ENCODE results near the gene RPL22.

The RPL22 gene

DNA sequence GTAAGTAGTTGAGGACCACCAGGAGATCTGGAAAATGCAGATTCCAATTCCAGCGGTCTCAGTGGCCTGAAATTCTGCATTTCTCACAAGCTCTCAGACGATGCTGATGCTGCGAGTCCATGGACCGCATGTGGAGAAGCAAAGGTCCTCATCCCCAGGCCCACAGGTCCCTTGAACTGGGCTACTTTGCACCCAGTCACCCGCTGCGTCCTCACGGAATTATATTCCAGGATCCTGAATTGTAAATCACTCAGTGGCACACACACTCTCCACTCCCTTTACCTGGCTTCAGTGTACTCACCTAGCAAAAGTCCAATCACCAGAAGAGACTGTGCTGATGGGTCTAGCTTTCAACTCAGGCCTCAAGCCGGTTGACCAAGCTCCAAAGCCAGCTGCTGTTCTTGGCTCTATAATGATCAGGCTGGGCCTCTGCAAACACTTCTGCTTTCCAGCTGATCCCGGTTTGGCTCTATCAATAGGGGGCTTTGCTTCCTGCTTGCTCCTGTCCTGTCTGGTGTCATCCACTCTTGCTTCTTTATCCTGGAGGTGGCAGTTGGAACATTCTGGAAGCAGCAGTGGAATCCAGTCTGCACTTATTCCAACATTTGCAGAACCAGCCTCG, 904 bp upstream of the RPL22 start:
- no peak for DNase-seq

DNA sequence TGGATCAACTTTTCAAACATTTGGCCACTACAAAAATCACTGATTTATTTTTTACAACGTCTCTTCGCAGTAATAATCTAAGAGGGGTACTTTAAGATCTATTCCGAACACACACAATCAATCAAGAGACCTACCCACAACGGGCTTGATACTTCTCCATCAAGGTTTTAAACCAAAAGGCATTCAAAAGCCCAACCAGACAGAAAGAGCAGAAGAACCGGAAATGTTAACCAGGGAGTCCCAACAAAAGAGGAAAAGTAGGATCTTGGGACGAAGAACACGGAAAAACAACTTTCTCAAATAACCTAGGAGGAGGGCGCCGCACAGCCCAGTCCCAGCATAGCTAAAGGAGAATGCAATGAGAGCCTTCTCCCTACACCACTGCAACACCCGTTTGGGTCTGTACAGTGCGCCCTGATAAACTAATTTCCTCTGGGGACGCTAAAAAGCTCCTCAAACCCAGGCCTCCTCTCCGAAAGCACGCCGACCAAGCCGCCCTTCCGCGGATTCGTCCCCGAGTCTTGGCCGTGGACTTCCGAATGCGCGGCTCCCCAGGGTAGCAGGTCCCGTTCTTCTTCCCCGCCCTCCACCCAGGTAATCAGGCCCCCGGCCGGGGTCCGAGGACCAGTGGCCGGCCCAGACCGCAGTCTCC, 623 bp downstream of the RPL22 start:
- no peak for DNase-seq

GRCh38 chr1:6197746-6198427, 1.5 kb downstream of the RPL22 start:
- DNase-seq = no peak

- no peak for DNase-seq
Observed at GRCh38 chr1:6191968-6192367, 7.4 kb downstream of the RPL22 start.

GRCh38 chr1:6188466-6188865, 10.9 kb downstream of the RPL22 start:
- DNase-seq = no peak

DNA sequence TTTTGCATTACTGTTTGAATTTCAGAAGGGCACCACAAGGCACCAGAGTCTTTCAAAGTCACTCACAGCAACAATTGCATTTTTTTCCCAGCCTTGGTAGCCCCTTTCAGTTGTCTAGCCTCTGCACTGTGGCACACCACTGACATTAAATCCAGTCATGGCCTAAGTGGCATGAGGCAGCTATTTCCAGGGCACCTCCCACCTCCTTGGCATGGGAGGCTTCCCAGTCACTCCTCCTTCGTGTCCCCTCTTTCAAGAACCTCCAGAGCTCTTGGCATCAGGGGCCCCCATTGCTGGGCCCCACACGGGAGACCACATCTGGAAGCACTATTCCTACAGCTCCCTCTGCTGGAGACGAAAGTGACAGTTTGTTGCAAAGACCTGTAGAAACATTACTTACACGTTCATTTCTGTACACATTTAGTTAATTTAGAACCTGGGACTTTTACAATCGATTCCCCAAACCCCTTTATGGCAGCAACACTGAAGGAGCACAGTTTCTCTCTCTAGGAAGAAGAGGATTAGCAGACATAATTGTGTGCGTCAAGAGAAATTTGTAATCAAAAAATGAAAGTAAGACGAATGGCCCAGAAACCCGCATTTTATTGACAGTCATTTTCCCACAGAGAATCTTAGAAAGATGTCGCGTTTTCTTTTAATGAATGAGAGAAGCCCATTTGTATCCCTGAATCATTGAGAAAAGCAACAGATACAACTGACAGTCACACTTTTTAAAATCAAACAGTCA, 13.6 kb downstream of the RPL22 start:
- DNase-seq = peak in 1 of 2 experiments; percentile 35

GRCh38 chr1:6185151-6185550, 14.2 kb downstream of the RPL22 start:
- DNase-seq = no peak

DNA sequence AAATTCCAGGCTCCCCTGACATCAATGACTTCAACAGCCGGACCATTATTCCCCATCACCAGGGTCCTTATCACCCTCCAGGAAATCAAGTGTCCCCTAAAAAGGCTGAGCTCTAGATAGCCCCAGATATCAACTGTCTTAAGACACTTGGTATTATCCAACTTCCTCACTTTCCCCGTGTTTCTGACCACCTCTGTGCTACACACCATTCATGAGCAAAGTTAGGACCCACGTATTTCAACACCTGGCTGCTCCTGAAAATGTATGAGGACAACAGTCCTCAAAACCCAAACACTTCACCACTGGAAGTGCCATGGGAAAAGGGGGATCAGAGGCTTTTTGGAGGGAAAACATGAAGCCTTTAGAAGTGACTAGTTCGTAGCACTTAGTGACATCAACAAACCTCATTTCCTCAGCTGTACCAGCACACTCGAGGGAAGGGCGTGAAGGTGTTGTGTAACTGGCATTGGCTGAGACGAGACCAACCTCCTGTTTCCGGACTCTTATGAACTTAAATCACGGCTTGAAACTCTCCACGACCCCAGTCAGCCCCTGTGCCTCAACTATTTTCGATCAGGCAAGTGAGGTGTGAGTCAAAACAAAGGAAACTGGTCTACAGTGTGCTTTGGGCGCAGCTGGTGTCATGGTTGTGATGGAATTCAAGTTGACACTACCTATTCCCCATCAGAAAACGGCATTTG, 15.2 kb downstream of the RPL22 start:
- no peak for DNase-seq

DNA sequence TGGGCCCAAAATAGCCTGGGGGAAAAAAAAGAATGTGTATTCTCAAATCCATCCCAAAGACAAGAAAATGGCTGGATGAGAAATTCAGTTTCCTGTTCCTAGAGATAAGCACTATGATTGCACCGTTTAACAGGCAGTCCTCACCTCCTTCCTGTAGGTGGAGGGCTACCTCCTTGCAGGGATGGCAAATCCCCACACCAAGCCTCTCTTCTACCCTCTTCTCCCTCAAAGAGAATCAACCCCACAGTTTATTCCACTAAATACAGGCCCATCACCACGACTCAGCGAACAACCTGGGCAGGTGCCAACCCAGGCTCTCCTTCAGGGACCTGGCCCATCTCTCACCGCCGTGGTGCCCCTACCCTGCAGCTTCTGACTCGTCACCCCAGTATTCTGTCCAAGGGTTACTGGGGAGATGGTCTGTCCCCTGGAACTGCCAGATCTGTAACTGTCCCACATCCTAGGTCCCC, 15.8 kb downstream of the RPL22 start:
- no peak for DNase-seq

- DNase-seq = peak in 1 of 2 experiments; percentile 23
Observed at GRCh38 chr1:6181347-6181770, 18.0 kb downstream of the RPL22 start.

DNA sequence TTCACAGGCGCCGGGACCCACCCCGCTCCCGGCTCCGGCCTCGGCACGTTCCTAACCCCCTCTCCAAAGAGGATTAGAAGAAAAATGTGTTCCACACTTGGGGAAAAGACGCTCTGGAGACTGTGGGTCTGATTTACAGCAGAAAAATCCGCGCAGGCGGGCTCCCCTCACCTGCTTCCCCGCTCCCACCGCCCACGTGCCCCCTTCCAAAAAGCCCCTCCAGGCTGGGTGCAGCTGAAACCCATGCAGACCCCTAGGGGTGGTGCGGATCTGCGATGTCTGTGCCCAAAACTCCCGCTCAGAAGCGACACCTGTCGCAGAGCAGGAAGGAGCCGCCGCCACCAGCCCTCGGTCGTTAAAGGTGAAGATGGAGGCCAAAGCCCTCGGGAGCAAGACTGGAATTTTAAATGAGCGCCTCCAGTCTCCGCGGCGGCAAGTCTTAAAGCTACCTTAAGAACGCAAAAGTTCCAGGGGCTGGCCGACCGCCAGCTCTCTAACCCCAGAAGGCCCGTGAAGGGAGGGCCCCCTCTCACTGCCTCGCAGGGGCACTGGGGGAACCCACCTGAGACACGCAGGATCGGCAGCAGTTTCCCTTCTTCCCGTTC, 18.6 kb downstream of the RPL22 start:
- peak in 1 of 2 experiments; percentile 40 for DNase-seq

GRCh38 chr1:6180268-6180706, 19.1 kb downstream of the RPL22 start, which contains the start of gene CHD5:
CHD5 (minus strand) TSS chr1:6180321; CDS start chr1:6180023, 298 bp downstream.
- DNase-seq = peak in 1 of 2 experiments; percentile 51

GRCh38 chr1:6179564-6180175, 19.7 kb downstream of the RPL22 start:
- no peak for DNase-seq

DNA sequence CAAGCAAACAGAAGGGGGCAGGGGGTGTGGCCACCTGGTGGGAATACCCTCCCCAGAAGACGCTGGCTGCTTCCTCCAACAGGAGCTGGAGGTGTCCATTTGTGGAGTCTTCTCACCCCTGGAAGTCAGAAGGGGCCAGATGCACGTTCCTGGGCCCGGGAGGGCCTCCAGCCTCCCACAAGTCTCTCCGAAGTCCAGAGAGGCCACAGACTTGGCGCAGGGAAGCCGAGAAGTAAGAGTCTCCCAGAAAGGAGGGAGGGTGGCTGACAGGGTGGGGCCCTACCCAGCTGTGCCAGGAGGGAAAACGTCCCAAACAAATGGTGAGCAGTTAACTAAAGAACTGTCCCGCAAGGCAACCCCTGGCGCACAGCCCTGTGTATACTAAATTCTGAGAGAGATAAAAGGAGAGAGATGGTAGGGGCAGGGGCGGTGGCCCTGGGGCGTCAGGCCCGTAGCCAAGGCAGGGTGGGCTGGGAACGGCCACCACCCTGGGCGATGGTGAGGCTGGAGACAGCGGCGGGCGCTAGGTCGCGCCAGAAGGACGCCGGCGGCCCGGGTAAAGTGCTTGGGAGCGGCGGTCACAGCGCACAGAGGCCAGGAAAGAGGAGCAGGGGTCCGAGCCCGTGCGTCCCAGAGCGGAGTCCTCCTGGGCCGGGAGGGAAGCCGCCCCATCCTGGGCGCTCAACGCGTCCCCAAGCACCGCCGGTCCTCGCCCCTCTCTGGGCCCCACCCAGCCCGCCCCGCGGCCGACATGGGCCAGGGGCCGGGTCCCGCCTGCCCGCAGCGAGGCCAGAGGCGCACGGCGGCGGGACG, 20.4 kb downstream of the RPL22 start:
- peak in 1 of 2 experiments; percentile 43 for DNase-seq

GRCh38 chr1:6177681-6178380, 21.6 kb downstream of the RPL22 start:
- DNase-seq = no peak

DNA sequence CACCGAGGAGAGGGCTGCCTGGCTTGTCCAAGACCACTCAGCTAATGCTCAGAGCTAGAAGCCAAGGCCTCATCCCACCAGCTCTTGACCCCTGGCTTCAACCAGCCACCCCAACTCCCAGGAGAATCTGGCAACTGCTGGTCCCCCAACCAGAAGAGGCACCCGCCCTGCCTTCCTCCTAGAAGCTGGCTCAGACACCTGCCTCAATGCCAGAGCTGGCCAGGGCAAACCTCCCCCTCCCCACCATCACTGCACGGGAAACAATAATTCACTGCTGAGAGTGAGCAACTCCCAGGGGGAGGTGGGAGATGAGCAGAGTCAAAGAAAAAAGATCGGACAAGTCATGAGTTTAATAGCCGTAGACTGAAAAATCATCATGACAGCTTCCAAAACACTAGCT, 22.6 kb downstream of the RPL22 start:
- DNase-seq = no peak

DNA sequence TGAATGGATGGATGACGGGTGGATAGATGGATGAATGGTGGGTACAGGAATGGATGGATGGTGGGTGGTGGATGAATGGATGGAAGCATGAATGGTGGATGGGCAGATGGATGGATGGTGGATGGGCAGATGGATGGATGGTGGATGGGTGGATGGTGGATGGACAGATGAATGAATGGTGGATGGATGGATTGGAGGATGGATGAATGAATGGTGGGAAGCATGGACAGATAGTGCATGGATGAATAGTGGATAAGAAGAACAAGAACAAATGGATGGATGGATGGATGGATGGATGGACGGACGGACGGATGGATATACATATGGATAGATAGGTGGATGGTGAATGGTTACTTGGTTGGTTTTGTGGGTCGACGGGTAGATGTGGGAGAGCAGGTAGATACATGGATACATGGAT, 24.0 kb downstream of the RPL22 start:
- DNase-seq = no peak

DNA sequence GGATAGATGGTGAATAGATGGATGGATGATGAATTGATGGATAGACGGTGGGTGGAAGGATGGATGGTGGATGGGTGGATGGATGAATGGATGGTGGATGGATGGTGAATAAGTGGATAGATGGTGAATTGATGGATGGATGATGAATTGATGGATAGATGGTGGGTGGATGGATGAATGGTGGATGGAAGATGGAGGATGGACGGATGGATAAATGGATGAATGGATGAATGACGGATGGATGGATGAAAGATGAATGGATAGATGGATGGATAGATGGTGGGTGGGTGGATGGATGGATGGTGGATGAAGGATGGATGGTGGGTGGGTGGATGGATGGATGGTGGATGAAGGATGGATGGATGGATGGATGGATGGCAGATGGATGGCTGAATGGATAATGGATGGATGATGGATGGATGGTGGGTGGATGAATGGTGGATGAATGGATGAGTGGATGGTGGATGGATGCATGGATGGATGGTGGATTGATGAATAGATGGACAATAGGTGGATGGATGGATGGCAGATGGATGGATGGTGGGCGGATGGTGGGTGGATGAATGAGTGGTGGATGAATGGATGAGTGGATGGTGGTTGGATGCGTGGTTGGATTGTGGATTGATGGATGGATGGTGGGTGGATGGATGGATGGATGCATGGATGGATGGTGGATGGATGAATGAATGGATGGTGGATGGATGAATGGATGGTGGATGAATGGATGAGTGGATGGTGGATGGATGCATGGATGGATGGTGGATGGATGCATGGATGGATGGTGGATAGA, 24.6 kb downstream of the RPL22 start:
- DNase-seq = no peak

DNA sequence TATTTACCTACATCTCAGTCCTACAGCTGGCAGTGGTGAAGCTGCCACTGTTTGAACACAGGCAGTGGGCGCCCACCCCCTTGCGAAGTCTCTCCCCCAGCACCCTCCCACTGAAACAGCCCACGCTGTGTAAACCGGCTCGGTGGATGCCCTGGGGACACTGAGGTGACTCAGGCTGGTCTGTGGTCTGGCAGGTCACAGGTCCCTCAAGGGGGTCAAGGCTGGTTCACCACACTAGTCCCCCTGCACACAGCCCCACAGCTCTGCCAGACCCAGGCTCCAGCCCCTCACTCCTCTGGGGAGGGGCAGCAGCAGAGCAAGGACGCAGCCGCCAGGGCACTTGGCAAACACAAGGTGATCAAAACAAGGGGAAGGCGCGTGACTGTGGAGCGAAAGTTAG, 26.8 kb downstream of the RPL22 start:
- DNase-seq = no peak
